GM10266 (cell line): ENCODE results near the gene P3H3.

Experiments
- DNase-seq: peaks from one replicate; pipeline ENCODE4 v3.0.0; 2012; ENCODE audit errors: extremely low spot score
- CTCF ChIP-seq: IDR thresholded peaks from 2 replicates; pipeline ENCODE4 v1.5.1; 2012; ENCODE audit warnings: mild to moderate bottlenecking, low read depth; ENCODE audit not compliant: control insufficient read depth, insufficient read depth; ENCODE audit errors: missing control alignments

P3H3 gene

DNA sequence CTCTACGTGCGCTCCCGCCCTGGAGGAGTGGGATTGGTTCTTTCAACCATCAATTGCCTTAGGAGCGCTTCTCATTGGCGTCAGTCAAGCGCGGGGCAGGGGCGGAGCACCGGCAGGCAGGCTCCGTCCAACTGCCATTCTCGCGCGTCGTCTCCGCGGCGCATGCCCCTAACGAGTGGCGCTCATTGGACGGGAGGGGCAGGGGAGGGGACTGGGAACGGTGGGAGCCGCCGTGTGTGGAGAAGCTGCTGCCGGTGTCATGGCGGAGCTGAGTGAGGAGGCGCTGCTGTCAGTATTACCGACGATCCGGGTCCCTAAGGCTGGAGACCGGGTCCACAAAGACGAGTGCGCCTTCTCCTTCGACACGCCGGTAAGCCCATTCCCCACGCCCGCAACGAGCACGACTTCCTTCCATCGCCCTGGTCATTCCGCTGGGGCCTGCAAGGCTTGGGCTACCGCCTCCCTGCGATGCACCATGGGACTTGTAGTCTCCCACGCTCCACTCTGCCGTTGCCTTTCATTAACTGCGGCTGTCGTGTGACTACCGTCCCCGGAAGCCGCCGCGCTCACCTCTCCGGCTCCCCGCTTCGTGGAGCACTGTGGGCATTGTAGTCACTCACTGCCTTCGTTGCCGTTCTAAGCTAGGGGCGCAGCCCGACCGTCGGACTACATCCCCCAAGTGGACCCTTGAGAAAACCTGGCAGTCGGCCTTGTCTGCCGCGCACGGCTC is 23.9 kb downstream of the P3H3 start, which contains the start of gene USP5:
USP5 (plus strand) TSS at position 230 of the 730 bp plus-strand sequence; CDS start at position 260, 30 bp downstream.
- DNase-seq = peak; percentile 93
- TF ChIP-seq CTCF = no peak

- no peak for TF ChIP-seq CTCF
- DNase-seq = no peak
Measured at GRCh38 chr12:6852651-6853354, 24.6 kb downstream of the P3H3 start.

- DNase-seq = no peak
- no peak for TF ChIP-seq CTCF
Measured at GRCh38 chr12:6853626-6854025, 25.4 kb downstream of the P3H3 start.

GRCh38 chr12:6854036-6854435 is 25.8 kb downstream of the P3H3 start:
- TF ChIP-seq CTCF = no peak
- DNase-seq = no peak

- no peak for DNase-seq
- TF ChIP-seq CTCF = no peak
Measured at GRCh38 chr12:6855322-6855721, 27.1 kb downstream of the P3H3 start.

GRCh38 chr12:6858799-6859198 is 30.6 kb downstream of the P3H3 start:
- no peak for DNase-seq
- TF ChIP-seq CTCF = no peak

DNA sequence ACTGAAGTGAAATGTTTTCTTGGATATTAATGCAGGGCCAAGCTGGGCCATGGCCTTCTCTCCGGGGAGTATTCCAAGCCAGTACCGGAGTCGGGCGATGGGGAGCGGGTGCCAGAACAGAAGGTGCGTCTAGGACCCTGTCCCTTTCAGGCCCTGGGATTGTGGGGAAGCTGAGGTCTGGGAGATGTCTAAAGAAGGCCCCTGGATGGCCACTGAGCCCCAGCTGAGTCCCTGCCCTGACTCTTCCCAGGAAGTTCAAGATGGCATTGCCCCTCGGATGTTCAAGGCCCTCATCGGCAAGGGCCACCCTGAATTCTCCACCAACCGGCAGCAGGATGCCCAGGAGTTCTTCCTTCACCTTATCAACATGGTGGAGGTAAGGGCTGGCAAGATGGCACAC is 31.9 kb downstream of the P3H3 start:
- no peak for TF ChIP-seq CTCF
- DNase-seq = no peak
